Measurements from ENCODE around the gene LPAR5.
"Not testable (repeated sequence)": the region's sequence is repeated elsewhere in the genome, so short reads cannot be mapped to it uniquely, and the experiment has no call there.

Gene LPAR5

DNA sequence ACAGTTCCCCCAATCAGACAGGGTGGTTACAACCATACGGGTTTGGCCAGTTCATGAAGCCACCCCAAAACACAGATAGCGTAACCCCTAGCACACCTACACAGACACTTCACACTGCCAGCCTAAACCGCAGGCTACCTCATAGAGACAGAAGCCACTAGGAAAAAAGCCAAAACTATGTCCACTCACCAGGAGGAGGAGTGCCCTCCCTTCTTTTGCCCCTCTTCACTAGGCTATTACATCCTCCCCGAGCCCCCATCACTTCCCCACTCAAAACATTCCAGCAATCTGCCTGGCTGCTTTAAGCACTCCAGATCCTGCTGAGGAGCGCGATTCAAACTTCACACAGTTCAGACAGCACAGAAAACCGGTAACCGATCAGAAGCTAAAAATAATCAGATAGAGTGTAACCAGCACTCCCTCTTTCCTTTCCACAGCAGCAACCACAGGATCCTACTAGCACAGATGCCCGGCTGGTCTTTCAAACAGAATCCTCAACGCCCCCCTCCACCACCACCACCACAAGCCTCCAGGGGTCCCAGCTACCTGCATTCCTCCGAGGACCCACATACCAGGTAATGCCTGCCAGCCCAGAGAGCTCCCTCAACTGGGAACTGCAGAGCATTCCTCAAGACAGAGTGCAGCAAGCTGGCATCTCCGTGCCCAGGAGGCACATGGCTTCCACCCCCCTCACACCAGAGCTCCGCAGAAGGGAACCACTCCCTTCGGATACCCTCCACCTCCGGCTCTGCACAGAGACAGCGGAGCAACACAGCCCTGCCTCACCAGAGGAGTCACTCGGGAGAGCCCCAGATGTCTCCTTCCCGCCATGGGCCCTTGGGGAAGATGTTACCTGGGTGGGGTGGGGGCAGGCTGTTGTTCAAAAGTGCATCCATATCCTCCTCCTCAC is 30.1 kb downstream of the LPAR5 start:
- DNase-seq: no peak

GRCh38 chr12:6604259-6605029 is 31.3 kb downstream of the LPAR5 start:
- DNase-seq: no peak

GRCh38 chr12:6603095-6603567 is 32.6 kb downstream of the LPAR5 start:
- DNase-seq: peak; percentile 62

GRCh38 chr12:6602526-6602925 is 33.2 kb downstream of the LPAR5 start:
- no peak for DNase-seq

GRCh38 chr12:6595673-6596072 is 40.1 kb downstream of the LPAR5 start:
- DNase-seq: not testable (repeated sequence)

- DNase-seq: no peak
These were observed 43.7 kb downstream of the LPAR5 start for GRCh38 chr12:6592087-6592486.

DNA sequence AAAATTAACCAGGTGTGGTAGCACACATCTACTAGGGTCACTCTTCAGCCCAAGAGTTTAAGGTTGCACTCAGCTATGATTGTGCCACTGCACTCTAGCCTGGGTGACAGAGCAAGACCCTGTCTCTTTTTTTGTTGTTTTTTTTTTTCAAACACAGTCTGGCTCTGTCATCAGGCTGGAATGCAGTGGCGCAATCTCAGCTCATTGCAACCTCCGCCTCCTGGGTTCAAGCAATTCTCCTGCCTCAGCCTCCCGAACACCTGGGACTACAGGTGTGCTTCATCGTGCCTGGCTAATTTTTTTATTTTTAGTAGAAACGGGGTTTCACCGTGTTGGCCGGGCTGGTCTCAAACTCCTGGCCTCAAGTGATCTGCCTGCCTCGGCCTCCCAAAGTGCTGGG is 49.2 kb downstream of the LPAR5 start:
- DNase-seq: not testable (repeated sequence)

GRCh38 chr12:6584293-6584692 is 51.5 kb downstream of the LPAR5 start:
- no peak for DNase-seq

DNA sequence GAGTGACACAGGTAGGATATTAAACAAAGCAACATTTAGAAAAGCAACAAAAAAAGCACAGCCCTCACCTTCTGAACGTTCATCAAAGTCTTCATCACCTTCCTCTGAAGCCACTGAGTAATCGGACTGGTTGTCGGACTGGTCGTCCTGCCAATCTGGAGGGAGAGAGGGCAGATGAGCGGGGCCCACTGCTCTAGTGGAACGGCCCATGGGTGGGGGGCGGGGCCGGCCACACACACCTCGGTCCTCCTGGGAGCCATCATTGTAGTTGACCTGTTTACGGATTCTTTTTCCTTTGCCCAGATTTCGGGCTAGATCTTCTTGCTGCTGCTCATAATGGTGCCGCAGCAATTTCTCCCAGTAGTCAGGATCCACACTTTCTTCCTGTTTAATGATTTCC is 52.8 kb downstream of the LPAR5 start:
- DNase-seq: no peak

- DNase-seq: no peak
These were observed 53.6 kb downstream of the LPAR5 start for GRCh38 chr12:6582196-6582595.

DNA sequence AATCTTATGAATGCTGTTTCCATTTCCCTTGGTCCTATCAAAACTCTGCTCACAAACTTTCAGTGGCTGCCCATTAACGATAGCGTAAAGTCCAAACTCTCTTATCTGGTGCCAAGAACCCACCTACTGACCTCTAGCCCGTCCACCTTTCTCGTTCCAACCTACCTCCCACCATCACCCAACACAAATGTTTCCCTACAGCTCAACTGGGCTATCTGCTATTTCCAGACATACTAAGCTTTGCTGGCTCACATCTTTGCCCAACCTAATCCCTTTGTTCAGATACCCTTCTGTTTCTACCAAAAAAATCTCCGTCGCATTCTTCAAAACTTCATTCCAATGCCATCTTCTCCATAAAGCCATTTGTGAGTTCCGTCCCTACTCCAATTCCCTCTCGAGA is 60.1 kb downstream of the LPAR5 start:
- no peak for DNase-seq

DNA sequence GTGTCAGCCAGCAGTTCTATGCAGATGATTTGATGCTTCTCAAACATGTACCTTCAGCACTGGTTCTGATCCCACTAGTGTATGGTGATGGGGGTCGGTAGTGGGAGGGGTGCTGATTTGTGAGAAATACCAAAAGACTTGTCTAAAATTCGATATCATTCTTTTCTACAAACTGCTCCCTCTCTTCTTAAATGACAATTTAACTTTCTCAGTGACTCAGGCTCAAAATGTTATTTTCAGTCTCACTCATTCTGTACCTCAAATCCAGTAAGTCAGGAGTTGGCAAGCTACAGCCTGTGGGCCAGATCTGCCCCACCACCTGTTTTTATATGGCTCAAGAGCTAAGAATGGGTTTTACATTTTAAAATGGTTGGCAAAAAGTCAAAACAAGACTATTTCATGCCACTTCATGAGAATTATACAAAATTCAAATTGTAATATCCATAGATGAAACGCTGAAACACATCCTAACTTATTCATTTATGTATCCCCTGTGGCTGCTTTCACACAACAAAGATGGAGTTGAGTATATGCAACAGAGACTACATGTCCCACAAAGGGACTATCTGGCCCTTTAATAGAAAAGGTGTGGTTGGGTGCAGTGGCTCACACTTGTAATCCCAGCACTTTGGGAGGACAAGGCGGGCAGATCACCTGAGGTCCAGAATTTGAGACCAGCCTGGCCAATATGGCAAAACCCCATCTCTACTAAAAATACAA is 61.0 kb downstream of the LPAR5 start:
- DNase-seq: no peak

DNA sequence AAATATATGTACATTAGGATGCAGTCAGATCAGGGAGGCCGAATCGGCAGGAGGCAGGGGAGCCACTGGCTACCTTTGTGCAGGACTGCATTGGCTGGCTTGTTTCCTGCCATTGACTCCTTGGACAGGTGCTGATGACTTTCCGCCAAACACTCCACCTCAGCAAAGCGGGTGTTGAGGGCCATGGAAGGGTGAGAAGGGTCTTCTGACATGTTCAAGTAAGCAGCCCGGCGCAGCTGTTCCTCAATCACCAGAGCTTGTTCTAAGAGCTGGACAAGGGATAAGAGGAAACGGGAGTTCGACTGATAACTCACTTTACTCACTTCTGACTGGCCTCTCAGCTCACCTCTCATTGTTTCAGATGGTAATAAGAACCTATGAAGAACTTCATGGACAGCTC is 62.8 kb downstream of the LPAR5 start:
- no peak for DNase-seq

GRCh38 chr12:6570264-6570887 is 65.4 kb downstream of the LPAR5 start:
- DNase-seq: peak; percentile 54

GRCh38 chr12:6569786-6570185 is 66.0 kb downstream of the LPAR5 start:
- no peak for DNase-seq

GRCh38 chr12:6569312-6569711 is 66.4 kb downstream of the LPAR5 start:
- no peak for DNase-seq
